Osteoblast (primary cell): ENCODE measurements around the gene UNC80. TPM values are rescaled to one million over a fixed set of nuclear protein-coding genes. Genes with fewer than 3 reads are reported as not detected.

Source experiments
- DNase-seq: peaks from one replicate; pipeline ENCODE4 v3.0.0; 2011; ENCODE audit warnings: low spot score, mixed read lengths; ENCODE audit not compliant: insufficient read length; ENCODE audit errors: missing footprints
- H2AFZ ChIP-seq: 2 replicates; pipeline ENCODE4 v1.6.0; 2011; ENCODE audit warnings: mild to moderate bottlenecking, low read length
- H3K27ac ChIP-seq: 2 replicates; pipeline ENCODE4 v1.5.1; 2011; ENCODE audit warnings: mild to moderate bottlenecking, low read depth, low read length, moderate library complexity
- H3K27me3 ChIP-seq: 2 replicates; pipeline ENCODE4 v1.6.0; 2012; ENCODE audit warnings: mild to moderate bottlenecking, control low read depth, inconsistent platforms, low read length, moderate library complexity; ENCODE audit not compliant: insufficient read depth
- H3K36me3 ChIP-seq: 2 replicates; pipeline ENCODE4 v1.5.1; 2011; ENCODE audit warnings: mild to moderate bottlenecking, low read length, control low read depth, moderate library complexity; ENCODE audit not compliant: insufficient read depth
- H3K4me1 ChIP-seq: 2 replicates; pipeline ENCODE4 v1.5.1; 2011; ENCODE audit warnings: mild to moderate bottlenecking, low read length, control low read depth, moderate library complexity; ENCODE audit not compliant: insufficient read depth
- H3K4me2 ChIP-seq: 2 replicates; pipeline ENCODE4 v1.6.0; 2011; ENCODE audit warnings: mild to moderate bottlenecking, low read length; ENCODE audit not compliant: insufficient read depth
- H3K4me3 ChIP-seq: fragments of 200-600 bp; sonication (generic); 3 replicates; pipeline ENCODE4 v1.5.1; 2012; ENCODE audit warnings: mild to moderate bottlenecking, low read length, inconsistent platforms; ENCODE audit not compliant: insufficient read depth
- H3K79me2 ChIP-seq: 2 replicates; pipeline ENCODE4 v1.6.0; 2012; ENCODE audit warnings: mild to moderate bottlenecking, low read length, control low read depth, inconsistent platforms; ENCODE audit not compliant: insufficient read depth
- H3K9me3 ChIP-seq: 2 replicates; pipeline ENCODE4 v1.5.1; 2011; ENCODE audit warnings: low read depth, low read length, control low read depth
- H4K20me1 ChIP-seq: 2 replicates; pipeline ENCODE4 v1.6.0; 2012; ENCODE audit warnings: mild to moderate bottlenecking, low read length, control low read depth; ENCODE audit not compliant: insufficient read depth
- CTCF ChIP-seq: IDR thresholded peaks from 2 replicates; pipeline ENCODE4 v1.5.1; 2011; ENCODE audit warnings: mild to moderate bottlenecking, low read depth, low read length, moderate library complexity; ENCODE audit errors: extremely low read depth
- total RNA-seq: library from RNA; depleted of rRNA; stranded (reverse); fragments of >200 nt; gene quantifications from 2 replicates; pipeline ENCODE4 v1.2.3, GENCODE V29; 2012

Gene UNC80
- total RNA-seq, 1 donor = not detected

GRCh38 chr2:209918251-209918650, 146.6 kb downstream of the UNC80 start:
- Histone ChIP-seq H3K4me3 (no peak overlapping the region), H3K36me3 (no peaks in the 10 kb centered on the region), H2AFZ (no peak overlapping the region), H3K9me3 (no peaks in the 10 kb centered on the region), H3K4me2 (no peak overlapping the region), H3K27me3 (no peaks in the 10 kb centered on the region), H3K79me2 (no peaks in the 10 kb centered on the region), H3K4me1 (no peaks in the 10 kb centered on the region), H4K20me1 (no peaks in the 10 kb centered on the region), H3K27ac (no peak overlapping the region)
- DNase-seq = no peak
- no peak for TF ChIP-seq CTCF

- H3K4me1 ChIP-seq = no peaks in the 10 kb centered on the region
- H3K4me3 ChIP-seq = no peak overlapping the region
- H3K27ac ChIP-seq = no peak overlapping the region
- TF ChIP-seq CTCF = no peak
- DNase-seq = no peak
- no peaks in the 10 kb centered on the region for H3K9me3 ChIP-seq
- H3K4me2 ChIP-seq = no peak overlapping the region
- H3K79me2 ChIP-seq = no peaks in the 10 kb centered on the region
- no peaks in the 10 kb centered on the region for H3K36me3 ChIP-seq
- H3K27me3 ChIP-seq = no peaks in the 10 kb centered on the region
- no peak overlapping the region for H2AFZ ChIP-seq
- no peaks in the 10 kb centered on the region for H4K20me1 ChIP-seq
These were observed 150.5 kb downstream of the UNC80 start for GRCh38 chr2:209922116-209922515.

GRCh38 chr2:209929369-209929768, 157.7 kb downstream of the UNC80 start:
- Histone ChIP-seq H3K27ac (no peak overlapping the region), H3K4me3 (no peak overlapping the region), H3K27me3 (no peaks in the 10 kb centered on the region), H3K79me2 (no peaks in the 10 kb centered on the region), H3K9me3 (no peaks in the 10 kb centered on the region), H3K36me3 (no peaks in the 10 kb centered on the region), H3K4me2 (no peak overlapping the region), H4K20me1 (no peaks in the 10 kb centered on the region), H2AFZ (no peak overlapping the region), H3K4me1 (peaks cover 2% of the 10 kb centered on the region)
- TF ChIP-seq CTCF = no peak
- DNase-seq = no peak

- no peaks in the 10 kb centered on the region for H3K9me3 ChIP-seq
- no peaks in the 10 kb centered on the region for H3K79me2 ChIP-seq
- TF ChIP-seq CTCF = no peak
- peak overlapping the region; percentile 70 for H3K4me2 ChIP-seq
- H3K4me1 ChIP-seq = peaks cover 2% of the 10 kb centered on the region
- peak overlapping the region; percentile 48 for H2AFZ ChIP-seq
- peak overlapping the region; percentile 48 for H3K4me3 ChIP-seq
- H3K36me3 ChIP-seq = no peaks in the 10 kb centered on the region
- H3K27ac ChIP-seq = no peak overlapping the region
- no peaks in the 10 kb centered on the region for H4K20me1 ChIP-seq
- H3K27me3 ChIP-seq = no peaks in the 10 kb centered on the region
- peak; percentile 27 for DNase-seq
These were observed 162.2 kb downstream of the UNC80 start for GRCh38 chr2:209933499-209934483.
